ENCODE results near the gene SLC22A31. TPM values are rescaled to one million over a fixed set of nuclear protein-coding genes. Genes with fewer than 3 reads are reported as not detected.

SLC22A31 gene
- polyA plus RNA-seq, 1 of the 3 experiments (the other 2 are of a cell fraction), result 0.07 TPM

DNA sequence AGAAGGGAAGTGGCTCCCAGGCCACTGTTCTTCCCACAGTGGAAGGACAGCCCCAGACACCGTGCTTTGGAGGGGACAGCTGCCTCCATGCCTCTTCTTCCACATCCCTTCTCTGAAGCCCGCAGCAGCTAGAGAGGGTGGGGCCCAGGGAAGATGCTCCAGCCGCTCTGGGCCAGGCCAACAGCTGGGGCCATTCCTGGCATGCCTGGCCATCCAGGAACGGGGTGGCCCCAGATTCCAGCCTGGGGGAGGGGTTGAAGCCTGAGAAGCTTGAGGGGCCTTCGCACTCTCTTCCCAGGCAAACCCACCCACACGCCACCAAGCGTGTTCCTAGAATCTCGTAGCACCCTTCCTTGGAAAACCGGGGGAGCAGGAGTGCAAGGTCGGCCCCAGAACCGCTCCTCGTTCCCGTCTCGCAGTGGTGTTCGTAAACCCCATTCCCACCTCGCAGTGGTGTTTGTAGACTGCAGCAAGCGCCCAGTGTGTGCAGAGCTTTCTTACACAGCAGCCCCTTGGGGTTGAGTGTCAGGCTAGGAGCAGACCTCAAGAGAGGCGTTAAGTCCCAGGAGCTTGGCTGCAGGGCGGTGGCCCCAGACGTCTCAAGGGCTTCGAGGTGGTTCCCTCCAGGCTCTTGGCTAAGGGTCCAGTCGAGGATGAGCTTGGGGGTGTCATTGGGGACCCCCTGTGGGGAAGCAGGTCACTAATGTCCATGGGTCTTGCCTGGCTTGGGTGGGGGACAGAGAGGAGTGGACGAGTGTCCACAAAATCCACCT is 26.1 kb downstream of the SLC22A31 start:
- Histone ChIP-seq H3K9ac (no peak overlapping the region), H3K4me1 (ENCODE audit: control insufficient read depth in 1 of 2, insufficient read depth in 2 of 2, low read depth in 1 of 2, low read length in 1 of 2) (peaks cover 0 to 18% of the 10 kb centered on the region in 2 experiments; a peak in 1 of 4 replicates), H3K36me3 (replicated peaks in 1 of 2; ENCODE audit: control insufficient read depth in 1 of 2, insufficient read depth in 2 of 2, low read length in 1 of 2) (no peaks in the 10 kb centered on the region), H3F3A (replicated peaks; ENCODE audit: insufficient read depth) (no peaks in the 10 kb centered on the region), H3K4me2 (no peak overlapping the region), H4K20me1 (ENCODE audit: insufficient read depth) (0 out of 2 replicates have a peak, but pooled peaks cover 7% of the 10 kb centered on the region), H3K27me3 (ENCODE audit: insufficient read depth) (peaks cover 38% of the 10 kb centered on the region; the same call in 1 of the 2 replicates), H2AFZ (ENCODE audit: low read depth) (no peak overlapping the region), H3K79me2 (ENCODE audit: insufficient read depth) (no peaks in the 10 kb centered on the region), H3K9me3 (no peaks in the 10 kb centered on the region), H3K9me2 (no peaks in the 10 kb centered on the region), H3K4me3 (ENCODE audit: low read depth in 2 of 2, low read length in 1 of 2) (no peak overlapping the region), H3K27ac (ENCODE audit: low read depth in 2 of 2, low read length in 1 of 2) (no peak overlapping the region)
- TF ChIP-seq GABPA (IDR thresholded peaks at IDR 0.05; ENCODE audit: low read depth), result no peak
- TF ChIP-seq NFIC (IDR thresholded peaks at IDR 0.05; ENCODE audit: borderline replicate concordance), result no peak
- 79% methylated on average over 12 of the region's 23 CpGs for WGBS (ENCODE audit: low lambda C conversion rate)
- CTCF ChIA-PET, result interaction anchor here (0.9 to 2.9 kb wide), 4 partner anchors 121 to 437 kb away, joined by 4 to 10 read pairs (median 8); no protein-coding TSS in a partner anchor
- DNase-seq, result no peak
- POLR2A ChIA-PET, result no interaction called here

DNA sequence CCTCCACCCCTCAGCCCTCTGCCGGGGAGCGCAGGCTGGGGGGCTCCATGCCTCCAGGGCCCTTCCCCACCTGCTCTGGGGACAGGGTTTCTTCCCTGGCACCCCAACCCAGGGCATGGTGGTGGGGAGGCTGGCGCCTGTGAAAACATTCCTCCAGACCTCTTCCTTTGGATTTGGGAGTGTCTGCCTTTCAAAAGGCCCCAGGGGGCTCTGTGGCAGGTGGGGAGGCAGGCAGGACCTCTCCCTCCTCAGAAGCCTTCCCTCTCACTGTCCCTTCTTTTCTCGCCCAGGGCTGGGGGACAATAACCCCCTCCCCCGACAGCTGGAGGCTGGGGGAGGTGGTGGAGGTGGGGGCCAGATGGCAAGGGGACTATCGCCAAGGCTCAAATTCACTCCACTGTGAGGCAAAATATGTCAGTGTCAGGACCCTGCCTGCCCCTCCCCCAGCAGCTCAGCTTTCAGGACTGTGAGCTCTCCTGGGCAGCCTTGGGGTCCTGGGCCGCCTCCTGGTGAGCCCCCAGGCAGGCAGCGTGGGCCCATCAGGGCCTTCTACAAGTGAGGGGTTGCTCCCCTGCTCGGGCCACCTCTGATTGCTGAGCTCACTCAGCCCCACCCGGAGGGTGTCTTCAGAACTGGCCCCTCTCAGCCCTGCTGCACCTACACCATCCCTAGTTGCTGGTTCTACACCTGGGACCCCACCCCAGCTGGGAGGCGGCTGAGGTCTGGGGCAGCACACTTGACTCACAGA is 27.0 kb downstream of the SLC22A31 start:
- TF ChIP-seq RFX5 (IDR thresholded peaks at IDR 0.05; ENCODE audit: low read length), result no peak
- no peak for TF ChIP-seq SIN3A (IDR thresholded peaks at IDR 0.05; ENCODE audit: borderline replicate concordance, low read depth, low read length)
- TF ChIP-seq, protein P1, sequence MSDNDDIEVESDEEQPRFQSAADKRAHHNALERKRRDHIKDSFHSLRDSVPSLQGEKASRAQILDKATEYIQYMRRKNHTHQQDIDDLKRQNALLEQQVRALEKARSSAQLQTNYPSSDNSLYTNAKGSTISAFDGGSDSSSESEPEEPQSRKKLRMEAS (IDR thresholded peaks at IDR 0.05; ENCODE audit: low read depth), result no peak
- no peak for TF ChIP-seq POLR2AphosphoS5 (IDR thresholded peaks at IDR 0.05; ENCODE audit: low read depth, low read length)
- TF ChIP-seq GABPA (IDR thresholded peaks at IDR 0.05; ENCODE audit: low read depth), result no peak
- TF ChIP-seq, protein P2, sequence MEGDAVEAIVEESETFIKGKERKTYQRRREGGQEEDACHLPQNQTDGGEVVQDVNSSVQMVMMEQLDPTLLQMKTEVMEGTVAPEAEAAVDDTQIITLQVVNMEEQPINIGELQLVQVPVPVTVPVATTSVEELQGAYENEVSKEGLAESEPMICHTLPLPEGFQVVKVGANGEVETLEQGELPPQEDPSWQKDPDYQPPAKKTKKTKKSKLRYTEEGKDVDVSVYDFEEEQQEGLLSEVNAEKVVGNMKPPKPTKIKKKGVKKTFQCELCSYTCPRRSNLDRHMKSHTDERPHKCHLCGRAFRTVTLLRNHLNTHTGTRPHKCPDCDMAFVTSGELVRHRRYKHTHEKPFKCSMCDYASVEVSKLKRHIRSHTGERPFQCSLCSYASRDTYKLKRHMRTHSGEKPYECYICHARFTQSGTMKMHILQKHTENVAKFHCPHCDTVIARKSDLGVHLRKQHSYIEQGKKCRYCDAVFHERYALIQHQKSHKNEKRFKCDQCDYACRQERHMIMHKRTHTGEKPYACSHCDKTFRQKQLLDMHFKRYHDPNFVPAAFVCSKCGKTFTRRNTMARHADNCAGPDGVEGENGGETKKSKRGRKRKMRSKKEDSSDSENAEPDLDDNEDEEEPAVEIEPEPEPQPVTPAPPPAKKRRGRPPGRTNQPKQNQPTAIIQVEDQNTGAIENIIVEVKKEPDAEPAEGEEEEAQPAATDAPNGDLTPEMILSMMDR (IDR thresholded peaks at IDR 0.05), result no peak
- no peak for TF ChIP-seq TEAD4 (IDR thresholded peaks at IDR 0.05; ENCODE audit: borderline replicate concordance, insufficient read depth)
- no peak for TF ChIP-seq FOXJ3 (CRISPR knock-in tag; IDR thresholded peaks at IDR 0.05)
- no peak for TF ChIP-seq NFIC (IDR thresholded peaks at IDR 0.05; ENCODE audit: borderline replicate concordance)
- TF ChIP-seq EP300 (IDR thresholded peaks at IDR 0.05; ENCODE audit: borderline replicate concordance in 1 of 2, low read depth in 1 of 2, low read length in 1 of 2), result no peak
- TF ChIP-seq SMC3 (IDR thresholded peaks at IDR 0.05; ENCODE audit: low read depth, low read length), result no peak
- Histone ChIP-seq H3K36me3 (replicated peaks in 1 of 2; ENCODE audit: control insufficient read depth in 1 of 2, insufficient read depth in 2 of 2, low read length in 1 of 2) (no peaks in the 10 kb centered on the region), H2AFZ (ENCODE audit: low read depth) (no peak overlapping the region), H3K4me2 (no peak overlapping the region), H3K4me1 (ENCODE audit: control insufficient read depth in 1 of 2, insufficient read depth in 2 of 2, low read depth in 1 of 2, low read length in 1 of 2) (peaks cover 0 to 18% of the 10 kb centered on the region in 2 experiments; a peak in 1 of 4 replicates), H3K79me2 (ENCODE audit: insufficient read depth) (no peaks in the 10 kb centered on the region), H3K9ac (no peak overlapping the region), H3K4me3 (ENCODE audit: low read depth in 2 of 2, low read length in 1 of 2) (no peak overlapping the region), H3F3A (replicated peaks; ENCODE audit: insufficient read depth) (no peaks in the 10 kb centered on the region), H3K9me3 (no peaks in the 10 kb centered on the region), H3K9me2 (no peaks in the 10 kb centered on the region), H4K20me1 (ENCODE audit: insufficient read depth) (0 out of 2 replicates have a peak, but pooled peaks cover 7% of the 10 kb centered on the region), H3K27ac (ENCODE audit: low read depth in 2 of 2, low read length in 1 of 2) (no peak overlapping the region), H3K27me3 (ENCODE audit: insufficient read depth) (peaks cover 31% of the 10 kb centered on the region; the same call in 1 of the 2 replicates)
- no peak for DNase-seq
- WGBS (ENCODE audit: low lambda C conversion rate), result 65% methylated on average over 4 of the region's 11 CpGs
- POLR2A ChIA-PET, result no interaction called here
- CTCF ChIA-PET, result interaction anchor here (0.7 to 2.5 kb wide), 6 partner anchors 121 to 436 kb away, joined by 3 to 10 read pairs (median 4); no protein-coding TSS in a partner anchor

Measured in SK-N-SH (cell line).